ENCODE data around the gene CUEDC2.
A peak's percentile ranks its signal among the peaks of the same experiment; 100 is the strongest.

Gene CUEDC2

GRCh38 chr10:102404361-102405107 lies 27.8 kb downstream of the CUEDC2 start:
- DNase-seq (ENCODE audit: low read depth), result no peak
- no peak overlapping the region for H3K4me3 ChIP-seq (ENCODE audit: low read depth, low read length)
- TF ChIP-seq, protein P1, sequence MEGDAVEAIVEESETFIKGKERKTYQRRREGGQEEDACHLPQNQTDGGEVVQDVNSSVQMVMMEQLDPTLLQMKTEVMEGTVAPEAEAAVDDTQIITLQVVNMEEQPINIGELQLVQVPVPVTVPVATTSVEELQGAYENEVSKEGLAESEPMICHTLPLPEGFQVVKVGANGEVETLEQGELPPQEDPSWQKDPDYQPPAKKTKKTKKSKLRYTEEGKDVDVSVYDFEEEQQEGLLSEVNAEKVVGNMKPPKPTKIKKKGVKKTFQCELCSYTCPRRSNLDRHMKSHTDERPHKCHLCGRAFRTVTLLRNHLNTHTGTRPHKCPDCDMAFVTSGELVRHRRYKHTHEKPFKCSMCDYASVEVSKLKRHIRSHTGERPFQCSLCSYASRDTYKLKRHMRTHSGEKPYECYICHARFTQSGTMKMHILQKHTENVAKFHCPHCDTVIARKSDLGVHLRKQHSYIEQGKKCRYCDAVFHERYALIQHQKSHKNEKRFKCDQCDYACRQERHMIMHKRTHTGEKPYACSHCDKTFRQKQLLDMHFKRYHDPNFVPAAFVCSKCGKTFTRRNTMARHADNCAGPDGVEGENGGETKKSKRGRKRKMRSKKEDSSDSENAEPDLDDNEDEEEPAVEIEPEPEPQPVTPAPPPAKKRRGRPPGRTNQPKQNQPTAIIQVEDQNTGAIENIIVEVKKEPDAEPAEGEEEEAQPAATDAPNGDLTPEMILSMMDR (conservative IDR thresholded peaks at IDR 0.05; ENCODE audit: low read depth, low read length), result no peak

GRCh38 chr10:102403115-102403514 lies 29.3 kb downstream of the CUEDC2 start:
- no peak overlapping the region for H3K4me3 ChIP-seq (ENCODE audit: low read depth, low read length)
- no peak for DNase-seq (ENCODE audit: low read depth)
- TF ChIP-seq, protein P1 (conservative IDR thresholded peaks at IDR 0.05; ENCODE audit: low read depth, low read length), result no peak

DNA sequence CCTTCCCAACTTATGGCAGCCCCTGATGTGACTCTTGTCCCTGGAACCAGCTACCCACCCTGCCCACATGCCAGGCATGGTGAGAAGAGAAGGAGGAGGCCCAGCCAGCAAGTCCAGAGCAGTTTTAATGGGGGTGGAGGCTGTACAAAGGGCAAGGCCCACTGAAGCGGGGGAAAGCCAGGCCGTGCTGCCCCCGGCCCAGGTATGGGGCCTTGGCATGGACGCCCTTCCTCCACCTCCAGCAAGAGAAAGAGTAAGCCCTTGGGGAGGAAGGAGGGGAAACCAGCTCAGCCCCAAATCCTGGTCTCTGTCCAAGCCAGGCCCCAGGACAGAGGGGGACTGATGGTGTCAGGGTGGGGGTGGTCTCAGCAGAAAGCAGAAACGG lies 29.9 kb downstream of the CUEDC2 start:
- no peak overlapping the region for H3K4me3 ChIP-seq (ENCODE audit: low read depth, low read length)
- TF ChIP-seq, protein P1 (conservative IDR thresholded peaks at IDR 0.05; ENCODE audit: low read depth, low read length), result no peak
- DNase-seq (ENCODE audit: low read depth), result no peak

DNA sequence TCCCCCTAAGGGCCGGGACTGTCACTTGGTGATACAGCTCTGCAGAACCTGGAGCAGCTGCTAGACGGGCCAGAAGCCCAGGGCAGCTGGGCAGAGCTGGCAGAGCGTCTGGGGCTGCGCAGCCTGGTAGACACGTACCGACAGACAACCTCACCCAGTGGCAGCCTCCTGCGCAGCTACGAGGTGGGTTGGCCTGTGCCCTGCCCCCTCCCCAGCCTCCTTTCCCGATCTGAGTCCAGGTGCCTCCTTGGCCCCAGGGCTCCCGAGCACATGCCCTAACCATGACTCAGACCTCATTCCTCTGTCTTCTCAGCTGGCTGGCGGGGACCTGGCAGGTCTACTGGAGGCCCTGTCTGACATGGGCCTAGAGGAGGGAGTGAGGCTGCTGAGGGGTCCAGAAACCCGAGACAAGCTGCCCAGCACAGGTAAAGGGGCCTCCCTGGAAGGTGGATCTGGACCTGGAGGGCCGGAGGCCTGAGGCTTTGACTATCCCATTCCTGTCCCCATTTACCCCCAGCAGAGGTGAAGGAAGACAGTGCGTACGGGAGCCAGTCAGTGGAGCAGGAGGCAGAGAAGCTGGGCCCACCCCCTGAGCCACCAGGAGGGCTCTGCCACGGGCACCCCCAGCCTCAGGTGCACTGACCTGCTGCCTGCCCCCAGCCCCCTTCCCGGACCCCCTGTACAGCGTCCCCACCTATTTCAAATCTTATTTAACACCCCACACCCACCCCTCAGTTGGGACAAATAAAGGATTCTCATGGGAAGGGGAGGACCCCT lies 30.5 kb downstream of the CUEDC2 start:
- H3K4me3 ChIP-seq (ENCODE audit: low read depth, low read length), result no peak overlapping the region
- peak; percentile 62 for DNase-seq (ENCODE audit: low read depth)
- TF ChIP-seq, protein P1 (conservative IDR thresholded peaks at IDR 0.05; ENCODE audit: low read depth, low read length), result no peak

GRCh38 chr10:102401342-102401654 lies 31.1 kb downstream of the CUEDC2 start:
- TF ChIP-seq, protein P1 (conservative IDR thresholded peaks at IDR 0.05; ENCODE audit: low read depth, low read length), result no peak
- no peak overlapping the region for H3K4me3 ChIP-seq (ENCODE audit: low read depth, low read length)
- DNase-seq (ENCODE audit: low read depth), result no peak

DNA sequence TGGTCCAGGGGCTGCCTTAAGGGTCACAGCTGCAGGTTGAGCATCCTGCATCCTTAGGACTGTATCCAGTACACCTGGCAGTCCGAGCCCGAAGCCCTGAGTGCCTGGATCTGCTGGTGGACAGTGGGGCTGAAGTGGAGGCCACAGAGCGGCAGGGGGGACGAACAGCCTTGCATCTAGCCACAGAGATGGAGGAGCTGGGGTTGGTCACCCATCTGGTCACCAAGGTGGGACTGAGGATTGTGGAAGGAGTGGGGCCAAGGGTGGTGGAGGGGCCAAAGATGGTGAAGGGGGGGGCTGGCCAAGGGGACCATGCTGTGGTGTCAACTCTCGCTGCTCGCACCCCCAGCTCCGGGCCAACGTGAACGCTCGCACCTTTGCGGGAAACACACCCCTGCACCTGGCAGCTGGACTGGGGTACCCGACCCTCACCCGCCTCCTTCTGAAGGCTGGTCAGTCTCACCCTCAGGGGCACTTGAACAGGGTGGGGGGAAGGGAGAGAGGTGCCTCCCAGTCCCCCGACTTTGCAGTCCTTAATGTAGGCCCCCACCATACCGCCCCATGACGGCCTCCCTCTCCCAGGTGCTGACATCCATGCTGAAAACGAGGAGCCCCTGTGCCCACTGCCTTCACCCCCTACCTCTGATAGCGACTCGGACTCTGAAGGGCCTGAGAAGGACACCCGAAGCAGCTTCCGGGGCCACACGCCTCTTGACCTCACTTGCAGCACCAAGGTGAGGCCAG lies 31.6 kb downstream of the CUEDC2 start:
- TF ChIP-seq, protein P1 (conservative IDR thresholded peaks at IDR 0.05; ENCODE audit: low read depth, low read length), result no peak
- H3K4me3 ChIP-seq (ENCODE audit: low read depth, low read length), result no peak overlapping the region
- no peak for DNase-seq (ENCODE audit: low read depth)

Measured in choroid plexus epithelial cell (primary cell).